GM21576 (cell line): ENCODE measurements around the gene TEX2.
A peak's percentile ranks its signal among the peaks of the same experiment; 100 is the strongest.
"Not testable (repeated sequence)": the region's sequence is repeated elsewhere in the genome, so short reads cannot be mapped to it uniquely, and the experiment has no call there.

Source experiments
- ATAC-seq: cut with Tn5 transposase; IDR thresholded peaks from one replicate; pipeline ENCODE4 v1.9.1; 2021; ENCODE audit warnings: mild to moderate bottlenecking, moderate library complexity; ENCODE audit not compliant: unreplicated experiment

The TEX2 gene

GRCh38 chr17:64240261-64240740, 22.8 kb downstream of the TEX2 start:
- no peak for ATAC-seq

- not testable (repeated sequence) for ATAC-seq
Measured at GRCh38 chr17:64238449-64238848, 24.6 kb downstream of the TEX2 start.

- ATAC-seq, result no peak
Measured at GRCh38 chr17:64236827-64237403, 26.1 kb downstream of the TEX2 start.

GRCh38 chr17:64234961-64235360, 28.1 kb downstream of the TEX2 start:
- no peak for ATAC-seq

GRCh38 chr17:64232466-64233262, 30.4 kb downstream of the TEX2 start:
- no peak for ATAC-seq

- ATAC-seq, result no peak
Measured at GRCh38 chr17:64231567-64232141, 31.4 kb downstream of the TEX2 start.

GRCh38 chr17:64230791-64231408, 32.2 kb downstream of the TEX2 start:
- ATAC-seq, result no peak

GRCh38 chr17:64229815-64230728, 33.0 kb downstream of the TEX2 start:
- no peak for ATAC-seq

GRCh38 chr17:64226132-64226531, 36.9 kb downstream of the TEX2 start:
- no peak for ATAC-seq

- ATAC-seq, result no peak
Measured at GRCh38 chr17:64225410-64225809, 37.6 kb downstream of the TEX2 start.

GRCh38 chr17:64223931-64224629, 39.0 kb downstream of the TEX2 start:
- no peak for ATAC-seq

GRCh38 chr17:64223283-64223682, 39.8 kb downstream of the TEX2 start:
- no peak for ATAC-seq

GRCh38 chr17:64221679-64222078, 41.4 kb downstream of the TEX2 start:
- ATAC-seq, result no peak

GRCh38 chr17:64220604-64221003, 42.5 kb downstream of the TEX2 start:
- ATAC-seq, result not testable (repeated sequence)

GRCh38 chr17:64219571-64219970, 43.5 kb downstream of the TEX2 start:
- no peak for ATAC-seq

- no peak for ATAC-seq
Measured at GRCh38 chr17:64218066-64218465, 45.0 kb downstream of the TEX2 start.

- no peak for ATAC-seq
Measured at GRCh38 chr17:64217249-64217691, 45.8 kb downstream of the TEX2 start.

- ATAC-seq, result peak; percentile 66
Measured at GRCh38 chr17:64216338-64217248, 46.5 kb downstream of the TEX2 start.

- ATAC-seq, result no peak
Measured at GRCh38 chr17:64216000-64216337, 47.1 kb downstream of the TEX2 start.
